Left lung (tissue), 10 donors: ENCODE measurements around the gene PLXNA3. TPM values are rescaled to one million over a fixed set of nuclear protein-coding genes. Genes with fewer than 3 reads are reported as not detected.
A peak's percentile ranks its signal among the peaks of the same experiment; 100 is the strongest.

Source experiments
- ATAC-seq: fragments of 200-7000 bp; cut with Tn5 transposase; one replicate; pipeline ENCODE4 v1.9.1; 2020; ENCODE audit warnings: moderate library complexity
- DNase-seq, 4 donors: peaks; one replicate each; pipeline ENCODE4 v3.0.0-alpha.2; 2013 to 2020
- H3K27ac ChIP-seq, 2 donors: fragments of 200-600 bp; sonication (generic) in 1 of 2; one replicate each; pipeline versions ENCODE4 v1.5.0 to v1.8.0; 2020 to 2021
- H3K27me3 ChIP-seq, 2 donors: fragments of 200-600 bp; sonication (generic) in 1 of 2; one replicate each; pipeline versions ENCODE4 v1.5.0 to v1.8.0; 2020 to 2021
- H3K36me3 ChIP-seq, 2 donors: fragments of 200-600 bp; sonication (generic) in 1 of 2; one replicate each; pipeline versions ENCODE4 v1.5.0 to v1.8.0; 2020 to 2021
- H3K4me1 ChIP-seq, 2 donors: fragments of 200-600 bp; one replicate each; pipeline ENCODE4 v1.8.0; 2021
- H3K4me3 ChIP-seq, 2 donors: fragments of 200-600 bp; sonication (generic) in 1 of 2; one replicate each; pipeline versions ENCODE4 v1.5.0 to v1.8.0; 2020 to 2021; ENCODE audit warnings: mild to moderate bottlenecking in 1 of 2
- H3K9me3 ChIP-seq, 2 donors: fragments of 200-600 bp; sonication (generic) in 1 of 2; one replicate each; pipeline versions ENCODE4 v1.5.0 to v1.8.0; 2020 to 2021
- CTCF ChIP-seq, 2 donors: fragments of 200-600 bp; sonication (generic) in 1 of 2; IDR thresholded peaks; one replicate each; pipeline versions ENCODE4 v1.5.0 to v1.8.0; 2021; ENCODE audit warnings: antibody characterized with exemption in 2 of 2
- intact Hi-C, 2 donors: fragments of 100-400 bp; cut with DNase I; formaldehyde crosslinking; loops; one replicate each; pipeline versions ENCODE4 v1.11.2 to v1.14.2; 2022
- polyA plus RNA-seq, 6 donors: library from polyadenylated mRNA; unstranded; fragments of 120-200 nt; gene quantifications; one replicate each; pipeline ENCODE4 v1.2.1, GENCODE V29; 2013; ENCODE audit not compliant: insufficient read length in 6 of 6
- total RNA-seq, 2 donors: library from RNA; stranded (reverse); fragmentation: NEBNext Ultra II Directional; extraction: Animal tissue kit (Norgen Biotek cat#: 25700); gene quantifications; one replicate each; pipeline ENCODE4 v1.2.1, GENCODE V29; 2021
- donor health status: DM: no; HTN: yes; CAD: no.
- donor health status: DM: no; HTN: no; CAD: no.

The PLXNA3 gene
- total and polyA plus RNA-seq, 8 donors = 48.7 to 83.6 (median 60.9) TPM

GRCh38 chrX:154429711-154430110, 28.4 kb upstream of the PLXNA3 start:
- Histone ChIP-seq H3K4me3 (peak overlapping the region in 1 of 2 donors; percentile 80), H3K27ac (peak overlapping the region in 1 of 2 donors; percentile 85), H3K4me1 (peaks cover 0 to 35% of the 10 kb centered on the region in 2 donors), H3K36me3 (peaks cover 0 to 31% of the 10 kb centered on the region in 2 donors), H3K9me3 (no peaks in the 10 kb centered on the region), H3K27me3 (no peaks in the 10 kb centered on the region)
- TF ChIP-seq CTCF (IDR thresholded peaks at IDR 0.05) = no peak
- ATAC-seq = no peak
- no peak for DNase-seq
- intact Hi-C loops = no loop called here

- TF ChIP-seq CTCF (IDR thresholded peaks at IDR 0.05) = no peak
- Histone ChIP-seq H3K4me1 (peaks cover 0 to 35% of the 10 kb centered on the region in 2 donors), H3K36me3 (peaks cover 0 to 38% of the 10 kb centered on the region in 2 donors), H3K27me3 (no peaks in the 10 kb centered on the region), H3K9me3 (no peaks in the 10 kb centered on the region), H3K27ac (peak overlapping the region; percentile 39 to 80), H3K4me3 (peak overlapping the region in 1 of 2 donors; percentile 80)
- no peak for DNase-seq
- intact Hi-C loops = no loop called here
- no peak for ATAC-seq
These were observed 27.6 kb upstream of the PLXNA3 start for GRCh38 chrX:154430479-154430878.

- H3K27ac ChIP-seq = peak overlapping the region; percentile 39 to 80
- H3K4me1 ChIP-seq = peaks cover 0 to 37% of the 10 kb centered on the region in 2 donors
- intact Hi-C loops = no loop called here
- DNase-seq (no peak), ATAC-seq (no peak)
- no peaks in the 10 kb centered on the region for H3K27me3 ChIP-seq
- peaks cover 0 to 43% of the 10 kb centered on the region in 2 donors for H3K36me3 ChIP-seq
- H3K4me3 ChIP-seq = peak overlapping the region in 1 of 2 donors; percentile 80
- no peaks in the 10 kb centered on the region for H3K9me3 ChIP-seq
- TF ChIP-seq CTCF (IDR thresholded peaks at IDR 0.05) = no peak
These were observed 27.2 kb upstream of the PLXNA3 start for GRCh38 chrX:154430916-154431315.

GRCh38 chrX:154431341-154431740, 26.7 kb upstream of the PLXNA3 start:
- intact Hi-C loops = no loop called here
- Histone ChIP-seq H3K27ac (peak overlapping the region; percentile 39 to 80), H3K4me1 (peaks cover 0 to 41% of the 10 kb centered on the region in 2 donors), H3K9me3 (no peaks in the 10 kb centered on the region), H3K36me3 (peaks cover 0 to 44% of the 10 kb centered on the region in 2 donors), H3K4me3 (peak overlapping the region in 1 of 2 donors; percentile 80), H3K27me3 (no peaks in the 10 kb centered on the region)
- peak; percentile 5 for ATAC-seq
- TF ChIP-seq CTCF (IDR thresholded peaks at IDR 0.05) = no peak
- DNase-seq = peak in 1 of 4 donors; percentile 71

GRCh38 chrX:154432210-154432609, 25.9 kb upstream of the PLXNA3 start:
- TF ChIP-seq CTCF (IDR thresholded peaks at IDR 0.05) = no peak
- no peak overlapping the region for H3K4me3 ChIP-seq
- H3K9me3 ChIP-seq = no peaks in the 10 kb centered on the region
- peaks cover 0 to 44% of the 10 kb centered on the region in 2 donors for H3K36me3 ChIP-seq
- DNase-seq (no peak), ATAC-seq (no peak)
- no peaks in the 10 kb centered on the region for H3K27me3 ChIP-seq
- intact Hi-C loops = no loop called here
- peaks cover 0 to 37% of the 10 kb centered on the region in 2 donors for H3K4me1 ChIP-seq
- H3K27ac ChIP-seq = peak overlapping the region in 1 of 2 donors; percentile 80
